Astrocyte (in vitro differentiated cells and primary cell): Measurements from ENCODE around the gene ADAMTS10.

Experiments
- CTCF ChIP-seq: IDR thresholded peaks from 2 replicates; pipeline ENCODE4 v1.5.1; 2011; ENCODE audit warnings: low read depth, mild to moderate bottlenecking, inconsistent platforms, low read length, moderate library complexity; ENCODE audit not compliant: insufficient read depth
- EZH2 ChIP-seq: IDR thresholded peaks from 2 replicates; pipeline ENCODE4 v1.6.1; 2012; ENCODE audit warnings: mild to moderate bottlenecking, low read length, inconsistent platforms; ENCODE audit not compliant: insufficient read depth

GRCh38 chr19:8642561-8642960 lies 32.0 kb upstream of the ADAMTS10 start:
- TF ChIP-seq CTCF (no peak), EZH2 (no peak)
